ENCODE measurements around the gene IL5RA.

The IL5RA gene

GRCh38 chr3:3059645-3060044 lies 50.5 kb downstream of the IL5RA start:
- no peaks in the 10 kb centered on the region for H3K9me3 ChIP-seq (ENCODE audit: control insufficient read depth, low read length)
- H3K36me3 ChIP-seq (ENCODE audit: control insufficient read depth, insufficient read depth, low read length, severe bottlenecking), result no peaks in the 10 kb centered on the region
- H3K4me3 ChIP-seq (ENCODE audit: low read length), result no peak overlapping the region
- no peak for DNase-seq (ENCODE audit: low read depth)
- no peaks in the 10 kb centered on the region for H3K27me3 ChIP-seq (replicated peaks; ENCODE audit: control insufficient read depth, insufficient read depth, low read length)
- no peaks in the 10 kb centered on the region for H3K4me1 ChIP-seq (ENCODE audit: control insufficient read depth, insufficient read depth, low read length)
- H3K9ac ChIP-seq (ENCODE audit: low read length), result no peak overlapping the region

- no peak for DNase-seq (ENCODE audit: low read depth)
- H3K27me3 ChIP-seq (replicated peaks; ENCODE audit: control insufficient read depth, insufficient read depth, low read length), result no peaks in the 10 kb centered on the region
- no peaks in the 10 kb centered on the region for H3K36me3 ChIP-seq (ENCODE audit: control insufficient read depth, insufficient read depth, low read length, severe bottlenecking)
Measured at GRCh38 chr3:3053974-3054373, 56.2 kb downstream of the IL5RA start.

GRCh38 chr3:3038201-3038991 lies 71.8 kb downstream of the IL5RA start:
- H3K27me3 ChIP-seq (replicated peaks; ENCODE audit: control insufficient read depth, insufficient read depth, low read length), result no peaks in the 10 kb centered on the region
- no peak overlapping the region for H3K4me3 ChIP-seq (ENCODE audit: low read length)
- H3K4me1 ChIP-seq (ENCODE audit: control insufficient read depth, insufficient read depth, low read length), result no peaks in the 10 kb centered on the region
- no peak for DNase-seq (ENCODE audit: low read depth)
- H3K9me3 ChIP-seq (ENCODE audit: control insufficient read depth, low read length), result no peaks in the 10 kb centered on the region
- H3K9ac ChIP-seq (ENCODE audit: low read length), result no peak overlapping the region
- no peaks in the 10 kb centered on the region for H3K36me3 ChIP-seq (ENCODE audit: control insufficient read depth, insufficient read depth, low read length, severe bottlenecking)

More at GRCh38 chr3:3053974-3054373, 56.2 kb downstream of the IL5RA start:
- Histone ChIP-seq H3K4me1 (ENCODE audit: control insufficient read depth, insufficient read depth, low read length) (no peaks in the 10 kb centered on the region), H3K9ac (ENCODE audit: low read length) (no peak overlapping the region), H3K9me3 (ENCODE audit: control insufficient read depth, low read length) (no peaks in the 10 kb centered on the region), H3K4me3 (ENCODE audit: low read length) (no peak overlapping the region)

GRCh38 chr3:3037156-3037555 lies 73.0 kb downstream of the IL5RA start:
- DNase-seq (ENCODE audit: low read depth), result no peak
- Histone ChIP-seq H3K36me3 (ENCODE audit: control insufficient read depth, insufficient read depth, low read length, severe bottlenecking) (no peaks in the 10 kb centered on the region), H3K9ac (ENCODE audit: low read length) (no peak overlapping the region), H3K27me3 (replicated peaks; ENCODE audit: control insufficient read depth, insufficient read depth, low read length) (no peaks in the 10 kb centered on the region), H3K4me1 (ENCODE audit: control insufficient read depth, insufficient read depth, low read length) (no peaks in the 10 kb centered on the region), H3K4me3 (ENCODE audit: low read length) (no peak overlapping the region), H3K9me3 (ENCODE audit: control insufficient read depth, low read length) (no peaks in the 10 kb centered on the region)

- no peak overlapping the region for H3K9ac ChIP-seq (ENCODE audit: low read length)
- H3K27me3 ChIP-seq (replicated peaks; ENCODE audit: control insufficient read depth, insufficient read depth, low read length), result no peaks in the 10 kb centered on the region
- no peaks in the 10 kb centered on the region for H3K36me3 ChIP-seq (ENCODE audit: control insufficient read depth, insufficient read depth, low read length, severe bottlenecking)
- H3K9me3 ChIP-seq (ENCODE audit: control insufficient read depth, low read length), result no peaks in the 10 kb centered on the region
- no peak overlapping the region for H3K4me3 ChIP-seq (ENCODE audit: low read length)
- DNase-seq (ENCODE audit: low read depth), result no peak
- H3K4me1 ChIP-seq (ENCODE audit: control insufficient read depth, insufficient read depth, low read length), result no peaks in the 10 kb centered on the region
Measured at GRCh38 chr3:3031326-3031725, 78.8 kb downstream of the IL5RA start.

DNA sequence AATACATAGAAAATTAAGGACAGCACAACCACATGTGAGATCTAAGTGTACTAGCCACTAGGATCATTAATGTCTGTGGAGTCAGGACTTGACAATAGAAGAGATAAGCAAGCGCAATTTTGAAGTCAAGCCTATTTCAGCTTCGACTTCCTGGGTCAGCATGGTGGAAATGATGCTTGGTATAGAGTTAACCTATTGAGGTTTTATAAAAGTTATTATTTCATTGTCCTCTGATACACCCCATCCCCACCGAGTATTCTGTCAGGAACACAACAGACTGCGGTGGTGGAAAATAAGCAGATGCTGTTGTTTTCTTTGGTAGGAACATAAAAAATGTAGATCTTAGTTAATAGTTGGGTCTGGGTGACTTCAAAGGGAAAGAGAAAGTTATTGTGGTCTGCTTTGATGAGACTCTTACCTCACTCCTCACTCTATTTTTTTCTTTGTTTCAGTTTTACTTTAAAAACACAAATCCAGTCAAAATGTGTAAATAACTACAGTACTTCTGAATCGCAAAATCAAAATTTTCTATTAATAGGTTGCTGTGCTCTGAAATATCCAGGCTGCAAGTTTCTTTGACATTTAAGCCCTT lies 82.1 kb downstream of the IL5RA start:
- peaks cover 5% of the 10 kb centered on the region for H3K27me3 ChIP-seq (replicated peaks; ENCODE audit: control insufficient read depth, insufficient read depth, low read length)
- H3K9ac ChIP-seq (ENCODE audit: low read length), result no peak overlapping the region
- no peaks in the 10 kb centered on the region for H3K4me1 ChIP-seq (ENCODE audit: control insufficient read depth, insufficient read depth, low read length)
- H3K9me3 ChIP-seq (ENCODE audit: control insufficient read depth, low read length), result no peaks in the 10 kb centered on the region
- no peaks in the 10 kb centered on the region for H3K36me3 ChIP-seq (ENCODE audit: control insufficient read depth, insufficient read depth, low read length, severe bottlenecking)
- no peak for DNase-seq (ENCODE audit: low read depth)
- no peak overlapping the region for H3K4me3 ChIP-seq (ENCODE audit: low read length)

DNA sequence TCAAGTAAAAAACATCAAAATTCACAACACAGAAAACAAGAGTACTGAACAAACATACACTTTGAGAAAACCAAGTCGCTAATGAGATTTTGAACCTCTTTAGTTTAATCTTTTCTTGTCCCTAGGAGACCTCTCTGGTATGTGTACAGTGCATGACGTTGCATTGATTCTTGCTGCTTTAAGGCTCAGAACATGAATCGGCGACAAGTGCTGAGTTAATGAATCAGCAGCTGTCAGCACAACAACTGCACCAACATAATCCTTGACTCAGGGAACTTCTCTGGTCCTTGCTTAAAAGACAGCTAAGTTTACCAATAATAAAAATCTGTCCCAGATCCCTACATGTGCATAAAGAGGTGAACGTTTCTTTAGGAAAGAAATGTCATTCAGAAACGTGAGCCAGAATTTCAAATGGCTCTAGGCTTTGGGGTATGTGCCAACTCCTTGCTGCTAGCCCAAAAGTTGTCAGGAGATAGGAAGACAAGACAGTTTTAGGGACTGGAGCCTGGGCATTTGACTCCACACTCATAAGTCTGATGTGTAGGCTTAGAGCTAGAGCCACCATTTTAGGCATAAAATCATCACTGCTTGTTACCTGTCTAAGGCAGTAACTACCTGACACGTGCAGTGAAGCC lies 86.9 kb downstream of the IL5RA start:
- no peak overlapping the region for H3K4me3 ChIP-seq (ENCODE audit: low read length)
- H3K36me3 ChIP-seq (ENCODE audit: control insufficient read depth, insufficient read depth, low read length, severe bottlenecking), result no peaks in the 10 kb centered on the region
- H3K9ac ChIP-seq (ENCODE audit: low read length), result no peak overlapping the region
- no peak for DNase-seq (ENCODE audit: low read depth)
- no peaks in the 10 kb centered on the region for H3K9me3 ChIP-seq (ENCODE audit: control insufficient read depth, low read length)
- H3K27me3 ChIP-seq (replicated peaks; ENCODE audit: control insufficient read depth, insufficient read depth, low read length), result peaks cover 9% of the 10 kb centered on the region
- H3K4me1 ChIP-seq (ENCODE audit: control insufficient read depth, insufficient read depth, low read length), result no peaks in the 10 kb centered on the region

DNA sequence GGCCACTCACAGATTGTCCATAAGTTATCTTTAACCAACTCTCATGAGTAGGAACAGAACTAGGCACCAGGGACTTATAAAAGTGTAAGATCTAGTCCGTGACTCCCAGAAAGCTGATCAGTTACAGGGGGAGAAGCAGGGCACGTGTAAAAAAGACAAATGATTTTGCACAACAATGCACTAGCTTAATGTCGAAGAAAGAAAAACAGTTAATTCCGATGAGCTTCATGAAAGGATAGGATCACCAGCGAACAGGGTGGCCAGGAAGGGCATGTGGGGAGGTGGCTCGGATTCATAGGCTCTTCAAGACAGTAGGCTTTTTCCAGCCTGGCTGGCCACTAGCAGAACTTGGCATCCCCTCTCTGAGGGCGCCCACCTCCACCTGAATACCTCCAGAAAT lies 90.0 kb downstream of the IL5RA start:
- Histone ChIP-seq H3K9ac (ENCODE audit: low read length) (no peak overlapping the region), H3K4me3 (ENCODE audit: low read length) (no peak overlapping the region), H3K4me1 (ENCODE audit: control insufficient read depth, insufficient read depth, low read length) (no peaks in the 10 kb centered on the region), H3K36me3 (ENCODE audit: control insufficient read depth, insufficient read depth, low read length, severe bottlenecking) (no peaks in the 10 kb centered on the region), H3K27me3 (replicated peaks; ENCODE audit: control insufficient read depth, insufficient read depth, low read length) (peaks cover 12% of the 10 kb centered on the region), H3K9me3 (ENCODE audit: control insufficient read depth, low read length) (no peaks in the 10 kb centered on the region)
- no peak for DNase-seq (ENCODE audit: low read depth)

Data from adipocyte (in vitro differentiated cells).